Myocyte (in vitro differentiated cells): ENCODE data around the gene ZNF750. TPM values are rescaled to one million over a fixed set of nuclear protein-coding genes. Genes with fewer than 3 reads are reported as not detected.
A peak's percentile ranks its signal among the peaks of the same experiment; 100 is the strongest.

Experiments
- DNase-seq: peaks from one replicate; pipeline ENCODE4 v3.0.0-alpha.2; 2012; ENCODE audit warnings: low read depth
- total RNA-seq: library from RNA; depleted of rRNA; stranded (reverse); fragments of >200 nt; gene quantifications from 2 replicates; pipeline ENCODE4 v1.2.3, GENCODE V29; 2014

ZNF750 gene
- total RNA-seq, 1 donor from 2014 or later = not detected

DNA sequence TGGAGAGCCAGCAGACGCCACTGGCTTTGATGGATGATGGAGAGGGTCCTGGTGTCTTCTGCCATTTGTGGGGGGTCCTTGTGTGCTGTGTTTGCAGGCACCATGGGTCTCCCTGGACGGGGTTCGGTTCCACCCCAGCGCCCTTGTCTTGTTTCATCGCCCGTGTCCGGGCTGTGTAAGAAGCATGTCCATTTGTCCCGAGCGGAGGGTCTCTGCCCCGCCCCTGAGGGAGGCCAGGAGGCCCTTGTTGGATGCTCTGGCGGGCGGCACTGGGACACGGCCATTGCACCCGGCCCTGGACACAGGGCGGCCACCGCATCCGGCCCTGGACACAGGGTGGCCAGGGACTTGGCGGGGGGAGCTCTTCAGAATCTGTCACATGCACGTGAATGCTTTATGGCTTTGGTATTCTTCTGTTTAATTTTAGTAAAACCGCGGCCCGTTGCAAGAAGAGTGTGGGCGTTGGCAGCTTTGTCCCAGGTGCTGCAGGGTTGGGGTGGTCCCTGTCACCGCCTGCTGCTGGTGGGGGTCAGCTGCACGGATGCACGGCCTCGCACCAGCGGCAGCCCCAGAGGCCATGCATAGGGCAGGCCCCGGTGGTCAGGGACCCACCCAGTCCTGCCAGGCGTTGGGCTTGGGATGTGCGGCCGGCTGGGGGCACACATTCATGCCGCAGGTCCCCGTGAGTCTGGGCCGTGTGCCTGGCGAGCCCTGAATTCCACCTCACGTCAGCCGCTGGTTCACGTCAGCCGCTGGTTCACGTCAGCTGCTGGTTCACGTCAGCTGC lies 21.0 kb upstream of the ZNF750 start:
- DNase-seq = no peak

DNA sequence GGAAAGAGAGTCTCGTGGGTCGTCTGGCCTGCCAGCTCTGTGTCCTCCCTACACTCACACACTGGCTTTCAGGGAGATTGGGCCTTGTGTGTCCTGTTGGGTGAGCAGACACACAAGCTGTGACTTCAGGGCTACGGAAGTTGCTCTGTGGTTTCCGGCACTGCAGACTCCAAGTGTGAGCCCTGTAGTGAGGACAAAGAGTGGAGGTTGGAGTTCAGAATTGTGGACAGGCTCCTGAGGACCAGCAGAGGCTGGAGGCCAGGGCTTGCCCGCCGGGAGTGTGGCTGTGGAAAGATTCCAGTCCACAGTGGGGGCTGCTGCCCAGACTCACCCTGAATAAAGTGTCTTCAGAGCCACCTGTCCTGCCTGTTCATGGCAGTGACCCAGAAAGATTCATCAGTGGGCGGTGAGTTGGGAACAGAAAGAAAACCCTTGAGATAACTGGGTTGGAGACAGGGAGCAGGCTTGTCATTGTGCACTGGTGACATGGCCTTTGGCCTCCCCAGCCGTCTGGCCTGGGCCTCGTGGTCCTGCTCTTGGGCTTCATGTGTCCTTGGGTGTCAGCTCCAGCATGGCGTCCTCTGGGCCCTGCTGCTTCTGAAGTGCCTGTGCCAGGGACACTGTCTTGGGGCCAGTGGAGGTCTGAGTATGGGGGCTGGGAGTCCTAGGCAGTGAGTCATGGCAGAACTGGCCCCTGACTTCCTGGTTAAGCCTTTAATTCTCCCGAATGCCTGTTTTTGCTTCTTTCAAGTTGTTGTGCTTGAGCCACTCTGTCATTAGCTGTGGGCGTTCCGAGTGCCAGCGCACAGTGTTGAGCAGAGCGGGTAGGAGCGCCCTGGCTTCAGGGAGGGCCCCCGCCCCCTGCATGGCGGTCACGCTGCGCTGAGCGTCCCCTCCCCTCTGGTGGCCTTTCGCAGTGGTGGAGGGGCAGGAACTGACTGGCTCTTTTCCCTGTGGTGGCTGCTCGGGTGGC lies 19.9 kb upstream of the ZNF750 start:
- DNase-seq = peak; percentile 93

DNA sequence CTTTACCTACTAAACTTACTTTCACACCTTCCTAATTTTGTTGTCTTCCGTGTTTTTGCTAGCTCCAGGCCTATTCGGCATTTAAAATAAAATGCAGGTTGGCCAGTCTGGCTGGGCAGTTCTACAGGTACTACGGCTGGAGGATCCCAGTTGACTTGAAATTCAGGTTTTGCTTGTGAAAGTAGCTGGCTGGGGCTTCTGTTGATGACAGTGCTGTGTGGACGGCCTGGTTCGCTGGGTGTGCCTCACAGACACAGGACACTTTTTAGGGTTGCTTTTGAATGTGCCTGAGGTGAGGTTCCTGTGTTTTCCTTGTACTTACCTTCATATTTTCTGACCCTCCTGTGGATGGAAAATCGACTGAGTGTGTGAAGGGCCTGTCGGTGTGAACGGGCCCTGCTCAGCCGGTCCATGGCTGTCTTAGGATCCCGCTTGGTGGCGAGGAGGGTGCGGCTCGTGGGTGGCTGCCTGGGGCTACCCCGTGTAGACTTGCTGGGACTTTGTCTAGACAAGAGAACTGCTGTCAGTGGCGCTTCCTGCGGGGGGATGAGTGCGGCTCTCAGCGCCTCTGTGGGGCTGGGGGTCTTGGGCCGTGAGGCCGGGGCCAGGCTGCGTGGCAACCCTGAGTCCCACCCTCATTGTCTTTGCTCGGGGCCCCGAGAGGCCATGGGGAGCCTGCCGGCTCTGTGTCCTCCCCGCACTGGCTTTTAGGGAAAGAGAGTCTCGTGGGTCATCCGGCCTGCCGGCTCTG lies 18.7 kb upstream of the ZNF750 start:
- DNase-seq = no peak

DNA sequence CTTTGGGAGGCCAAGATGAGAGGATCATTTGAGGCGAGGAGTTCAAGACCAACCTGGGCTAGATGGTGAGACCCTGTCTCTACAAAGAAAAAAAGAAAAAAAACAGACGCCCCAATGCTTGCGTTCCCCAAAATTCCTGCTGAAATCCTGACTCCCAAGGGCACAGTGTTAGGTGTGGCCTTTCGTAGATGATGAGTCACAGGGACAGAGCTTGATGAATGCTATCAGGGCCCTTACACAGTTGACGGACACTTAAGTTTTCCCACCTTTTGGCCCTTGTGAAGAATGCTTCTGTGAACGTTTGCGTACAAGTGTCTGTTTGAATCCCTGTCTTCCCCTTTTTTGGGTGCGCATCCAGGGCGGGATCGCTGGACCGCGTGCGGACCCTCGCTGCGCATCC lies 16.5 kb upstream of the ZNF750 start:
- DNase-seq = no peak

DNA sequence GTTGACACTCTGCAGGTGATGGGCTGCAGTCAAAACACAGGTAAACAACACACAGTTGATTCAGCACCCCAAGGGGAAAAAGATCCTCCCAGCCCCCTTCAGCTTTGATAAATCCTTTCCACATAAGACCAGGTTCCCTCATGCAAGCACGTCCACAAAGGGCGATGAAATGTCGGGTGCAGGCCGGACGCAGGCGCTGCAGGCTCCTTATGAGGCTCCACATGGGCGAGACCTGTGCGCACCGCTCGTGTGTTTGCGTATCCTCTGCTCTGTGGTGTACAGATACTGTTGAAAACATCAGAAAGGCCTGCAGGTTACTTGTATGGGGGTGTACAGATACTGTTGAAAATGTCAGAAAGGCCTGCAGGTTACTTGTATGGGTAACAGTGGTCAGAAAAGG lies 14.4 kb upstream of the ZNF750 start:
- DNase-seq = no peak

DNA sequence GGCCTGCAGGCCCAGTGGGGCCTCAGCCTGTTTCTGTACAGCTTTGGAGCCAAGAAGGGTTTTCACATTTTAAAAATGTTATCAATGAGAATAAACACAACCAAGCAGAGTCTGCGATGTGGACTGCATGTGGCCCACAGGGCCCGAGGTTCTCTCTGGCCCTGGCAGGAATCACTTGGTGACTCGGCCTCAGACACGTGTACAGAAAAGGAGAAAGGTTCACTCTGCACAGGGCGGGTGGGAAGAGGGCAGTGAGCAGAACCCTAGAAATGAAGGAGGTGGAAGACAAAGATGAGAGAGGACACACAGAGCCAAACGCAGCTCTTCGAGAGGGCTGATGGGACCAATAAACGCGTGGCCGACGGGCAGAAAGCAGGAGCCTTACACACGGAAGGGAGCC lies 11.6 kb upstream of the ZNF750 start:
- DNase-seq = no peak

DNA sequence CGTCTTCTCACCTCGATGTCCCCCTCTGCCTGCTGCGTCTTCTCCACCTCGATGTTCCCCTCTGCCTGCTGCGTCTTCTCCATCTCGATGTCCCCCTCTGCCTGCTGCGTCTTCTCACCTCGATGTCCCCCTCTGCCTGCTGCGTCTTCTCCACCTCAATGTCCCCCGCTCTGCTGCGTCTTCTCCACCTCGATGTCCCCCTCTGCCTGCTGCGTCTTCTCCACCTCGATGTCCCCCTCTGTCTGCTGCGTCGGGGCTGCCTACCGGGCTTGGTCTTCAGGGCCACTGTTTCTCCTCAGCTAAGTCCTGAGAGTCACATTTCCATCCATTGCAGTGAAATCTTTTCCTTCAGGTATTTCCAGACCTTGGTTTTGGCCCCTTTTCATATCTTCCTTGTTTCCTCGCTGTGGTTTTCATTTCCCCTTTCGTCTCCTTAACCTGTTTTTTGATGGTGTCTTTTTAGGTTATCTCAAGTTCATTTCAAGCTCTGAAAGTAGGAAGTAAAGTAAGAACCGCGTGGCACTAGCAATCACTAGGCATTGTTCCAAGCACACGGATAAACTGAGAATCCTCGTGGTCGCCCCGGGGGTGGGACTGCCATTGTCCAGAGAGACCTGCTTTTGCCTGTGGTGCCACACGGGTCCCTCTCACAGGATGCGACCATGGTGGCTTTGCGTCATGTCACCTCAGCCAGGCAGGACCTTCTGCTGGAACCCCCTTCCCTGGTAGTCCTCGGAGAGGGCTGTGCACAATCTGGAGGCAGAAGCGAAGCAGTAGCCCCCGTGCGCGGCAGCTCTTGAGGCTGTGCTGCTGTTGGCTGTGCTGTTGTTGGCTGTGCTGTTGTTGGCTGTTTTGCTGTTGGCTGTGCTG lies 9.5 kb upstream of the ZNF750 start:
- DNase-seq = no peak

DNA sequence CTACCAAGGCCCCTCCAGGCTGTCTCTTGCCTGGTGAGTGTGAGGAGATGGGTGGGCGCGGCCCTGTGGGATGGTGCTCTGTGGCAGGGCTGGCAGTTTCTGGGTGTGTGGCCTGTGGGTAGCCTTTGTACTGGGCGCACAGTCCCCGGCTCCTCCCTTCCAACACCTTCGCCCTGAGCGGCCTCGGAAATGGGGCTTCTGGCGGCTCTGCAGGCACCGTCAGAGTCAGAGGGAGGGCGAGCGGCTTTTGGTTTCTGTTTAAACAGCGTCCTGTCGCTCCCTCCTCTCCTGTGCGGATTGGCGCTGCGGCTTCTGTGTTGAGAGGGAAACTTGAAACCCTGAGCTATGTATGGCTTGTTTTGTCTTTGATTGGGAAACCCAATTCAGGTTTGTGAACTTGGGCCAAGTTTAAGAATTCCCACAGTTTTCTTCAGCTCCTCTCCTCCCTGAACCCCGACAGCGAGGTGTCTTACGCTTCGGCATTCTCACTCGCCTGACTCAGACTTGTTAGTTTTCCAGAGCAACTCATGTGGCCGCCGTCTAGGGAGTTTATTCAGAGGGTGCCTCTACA lies 8.3 kb upstream of the ZNF750 start:
- DNase-seq = peak; percentile 56

DNA sequence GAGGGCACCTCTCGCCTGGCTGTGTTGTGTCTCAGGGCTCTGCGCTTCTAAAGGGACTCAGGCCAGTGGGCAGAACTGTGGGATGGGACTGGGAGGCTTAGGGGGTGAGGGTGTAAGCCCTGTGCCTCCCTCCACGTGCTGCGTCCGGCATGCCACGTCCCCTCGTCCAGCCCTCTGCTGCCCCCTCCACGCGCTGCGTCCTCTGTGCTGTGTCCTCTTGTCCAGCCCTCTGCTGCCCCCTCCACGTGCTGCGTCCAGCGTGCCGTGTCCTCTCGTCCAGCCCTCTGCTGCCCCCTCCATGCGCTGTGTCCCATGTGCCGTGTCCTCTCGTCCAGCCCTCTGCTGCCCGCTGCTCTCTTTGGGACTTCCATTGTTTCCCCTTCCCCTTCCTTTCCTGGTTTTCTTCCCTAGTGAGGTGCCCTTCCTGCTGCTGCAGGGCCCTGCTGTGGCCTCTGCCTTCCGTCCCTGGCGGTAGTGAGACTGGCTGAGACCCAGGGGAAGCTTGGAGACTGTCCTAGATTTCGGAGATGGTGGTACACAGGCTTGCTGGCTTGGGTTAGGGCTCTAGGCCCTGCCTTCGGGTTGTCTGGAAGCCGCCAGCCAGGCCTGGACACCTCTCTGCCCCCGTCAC lies 6.4 kb upstream of the ZNF750 start:
- no peak for DNase-seq

DNA sequence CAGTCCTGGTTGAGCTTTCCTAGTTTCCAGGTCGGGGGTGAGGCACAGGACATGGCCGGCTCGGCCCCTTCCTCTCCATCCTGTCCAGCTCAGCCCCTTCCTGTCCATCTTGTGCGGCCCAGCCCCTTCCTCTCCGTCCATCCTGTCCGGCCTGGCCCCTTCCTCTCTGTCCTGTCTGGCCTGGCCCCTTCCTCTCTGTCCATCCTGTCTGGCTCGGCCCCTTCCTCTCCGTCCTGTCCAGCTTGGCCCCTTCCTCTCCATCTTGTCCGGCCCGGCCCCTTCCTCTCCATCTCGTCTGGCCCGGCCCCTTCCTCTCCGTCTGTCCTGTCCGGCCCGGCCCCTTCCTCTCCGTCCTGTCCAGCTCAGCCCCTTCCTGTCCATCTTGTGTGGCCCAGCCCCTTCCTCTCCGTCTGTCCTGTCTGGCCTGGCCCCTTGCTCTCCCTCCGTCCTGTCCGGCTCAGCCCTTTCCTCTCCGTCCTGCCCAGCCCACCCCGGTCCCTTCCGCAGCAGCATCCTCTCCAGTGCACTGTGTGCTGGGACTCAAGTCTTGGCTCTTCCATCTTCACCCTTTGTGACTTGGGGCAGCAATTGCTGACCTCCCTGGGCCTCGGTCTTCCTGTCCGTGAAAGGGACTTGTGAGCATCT lies 5.5 kb upstream of the ZNF750 start:
- DNase-seq = no peak

DNA sequence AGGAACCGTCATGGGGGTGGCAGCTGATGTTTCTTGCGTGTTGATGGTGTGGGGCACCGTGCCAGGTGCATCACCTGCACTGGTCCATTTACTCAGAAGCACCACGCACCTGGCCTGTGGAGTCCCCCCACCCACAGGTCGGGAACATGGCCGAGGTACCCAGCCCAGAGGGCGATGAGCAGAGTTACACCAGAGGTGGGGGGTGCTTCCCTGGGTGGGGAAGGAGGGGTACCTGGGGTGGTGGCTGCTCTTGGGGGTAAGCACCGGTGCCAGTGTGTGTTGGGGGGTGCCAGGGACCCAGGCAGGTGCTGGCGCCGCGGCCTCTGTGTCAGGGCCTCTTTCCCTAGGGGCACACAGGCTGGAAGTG lies 5.0 kb upstream of the ZNF750 start:
- no peak for DNase-seq

DNA sequence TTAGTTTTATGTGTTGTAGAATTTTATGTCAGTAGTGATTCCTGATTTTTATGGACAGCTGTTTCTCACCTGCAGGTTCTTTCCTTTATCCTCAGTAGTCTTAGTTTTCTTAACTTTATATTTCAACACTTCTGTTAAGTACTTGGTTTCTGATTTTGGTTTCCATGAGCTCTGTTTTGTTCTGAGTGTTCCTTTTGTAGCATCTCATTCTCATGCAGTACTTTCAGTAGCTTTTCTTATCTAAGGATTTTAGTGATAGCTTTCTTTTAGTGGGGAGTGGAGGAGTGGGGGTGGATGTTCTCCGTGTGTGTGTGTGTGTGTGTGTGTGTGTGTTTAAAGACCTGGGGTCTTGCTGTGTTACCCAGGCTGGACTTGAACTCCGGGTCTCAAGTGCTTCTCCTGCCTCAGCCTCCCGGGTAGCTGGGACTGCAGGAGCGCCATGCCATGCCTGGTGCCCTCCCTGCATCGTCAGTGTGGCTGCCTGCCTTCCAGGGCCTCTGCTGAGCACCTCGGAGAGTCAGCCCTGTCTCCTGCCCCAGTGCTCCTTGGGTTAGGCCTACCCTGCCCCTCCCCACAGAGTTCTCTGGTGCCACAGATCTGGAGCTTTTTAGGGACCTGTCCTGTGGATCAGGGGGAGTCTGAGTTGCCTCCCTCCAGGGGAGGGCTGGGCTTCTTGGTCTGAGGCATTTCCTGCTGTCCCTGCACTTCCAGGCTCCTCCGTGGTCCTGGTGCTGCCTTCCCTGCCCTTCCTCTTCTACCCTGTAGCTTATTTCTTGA lies 4.3 kb upstream of the ZNF750 start:
- DNase-seq = no peak

DNA sequence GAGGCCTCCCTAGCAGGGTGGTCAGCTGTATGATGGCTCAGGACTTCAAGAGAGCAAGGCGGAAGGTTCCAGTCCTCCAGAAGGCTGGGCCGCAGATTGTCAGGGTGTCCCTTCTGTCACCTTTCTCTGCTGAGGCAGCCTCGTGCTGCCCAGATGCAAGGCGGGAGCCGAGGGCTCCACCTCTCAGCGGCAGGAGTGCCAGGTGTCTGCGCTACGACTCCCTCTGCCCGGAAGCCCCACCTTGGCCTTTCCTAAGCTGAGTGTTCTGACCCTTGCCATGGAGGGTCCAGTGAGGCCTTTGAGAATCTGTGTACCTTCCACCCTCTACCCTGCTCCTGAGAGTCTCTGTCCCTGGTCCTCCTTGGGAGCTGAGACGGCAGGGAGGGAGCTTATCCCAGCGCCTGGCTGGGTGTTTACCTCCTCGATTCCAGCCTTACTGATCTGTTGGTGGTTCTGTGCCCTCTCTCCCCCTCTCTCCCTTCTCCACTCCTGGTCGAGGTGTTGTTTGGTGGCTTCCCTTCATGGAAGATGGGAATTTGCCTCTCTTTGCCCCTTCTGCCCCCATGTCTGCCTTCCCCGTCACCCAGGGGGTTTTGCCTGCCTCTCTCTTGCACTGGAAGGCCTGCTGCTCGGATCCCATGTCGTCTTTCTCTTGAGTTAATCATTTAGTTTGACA lies 2.2 kb upstream of the ZNF750 start:
- no peak for DNase-seq

DNA sequence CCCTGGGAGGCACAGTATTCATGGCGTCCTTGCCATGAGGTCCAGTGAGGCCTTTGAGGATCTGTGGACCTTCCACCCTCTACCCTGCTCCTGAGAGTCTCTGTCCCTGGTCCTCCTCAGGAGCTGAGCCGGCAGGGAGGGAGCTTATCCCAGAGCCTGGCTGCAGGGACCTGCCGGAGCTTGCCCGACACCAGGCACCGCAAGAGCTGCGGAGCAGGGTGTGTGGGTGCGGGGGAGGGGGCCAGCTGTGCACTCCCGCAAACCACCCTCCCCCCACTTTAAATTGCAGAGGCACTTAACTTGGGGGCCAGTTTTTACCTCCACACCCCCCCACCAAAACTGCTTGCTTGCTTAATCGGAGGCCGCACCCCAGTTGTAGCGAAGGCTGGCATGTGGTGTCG lies 609 bp upstream of the ZNF750 start:
- DNase-seq = no peak

DNA sequence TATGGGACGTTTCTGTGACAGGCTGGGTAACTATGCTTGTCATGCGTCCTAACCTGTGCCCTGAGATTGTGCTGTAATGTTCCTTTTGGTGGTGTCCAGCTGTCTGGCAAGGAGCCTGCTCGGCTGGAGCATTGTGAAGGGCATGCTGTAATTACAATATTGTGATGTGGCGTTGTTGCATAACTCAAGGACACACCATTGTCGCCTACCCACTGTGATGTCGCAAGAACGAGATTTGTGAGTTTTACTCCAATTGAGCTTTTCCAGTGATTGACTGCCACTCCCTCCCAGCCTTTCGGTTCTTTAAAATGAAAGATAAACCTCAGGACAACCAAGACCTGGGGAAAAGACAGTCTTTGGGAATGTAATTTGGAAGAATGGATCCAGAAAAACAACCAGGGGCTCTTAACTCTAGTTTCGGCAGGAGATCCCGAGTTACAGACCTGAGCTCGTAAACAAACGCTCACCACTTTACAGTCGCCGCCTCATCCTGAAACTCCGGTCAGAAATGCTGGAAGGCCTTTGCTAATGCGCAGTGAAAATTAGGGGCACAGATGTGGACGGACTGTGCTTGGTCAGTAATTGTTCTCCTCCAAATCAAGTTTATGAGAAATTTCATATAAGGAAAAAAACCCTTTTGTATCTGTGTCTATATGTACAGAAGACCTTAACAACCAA lies 1.3 kb downstream of the ZNF750 start:
- DNase-seq = peak; percentile 35

DNA sequence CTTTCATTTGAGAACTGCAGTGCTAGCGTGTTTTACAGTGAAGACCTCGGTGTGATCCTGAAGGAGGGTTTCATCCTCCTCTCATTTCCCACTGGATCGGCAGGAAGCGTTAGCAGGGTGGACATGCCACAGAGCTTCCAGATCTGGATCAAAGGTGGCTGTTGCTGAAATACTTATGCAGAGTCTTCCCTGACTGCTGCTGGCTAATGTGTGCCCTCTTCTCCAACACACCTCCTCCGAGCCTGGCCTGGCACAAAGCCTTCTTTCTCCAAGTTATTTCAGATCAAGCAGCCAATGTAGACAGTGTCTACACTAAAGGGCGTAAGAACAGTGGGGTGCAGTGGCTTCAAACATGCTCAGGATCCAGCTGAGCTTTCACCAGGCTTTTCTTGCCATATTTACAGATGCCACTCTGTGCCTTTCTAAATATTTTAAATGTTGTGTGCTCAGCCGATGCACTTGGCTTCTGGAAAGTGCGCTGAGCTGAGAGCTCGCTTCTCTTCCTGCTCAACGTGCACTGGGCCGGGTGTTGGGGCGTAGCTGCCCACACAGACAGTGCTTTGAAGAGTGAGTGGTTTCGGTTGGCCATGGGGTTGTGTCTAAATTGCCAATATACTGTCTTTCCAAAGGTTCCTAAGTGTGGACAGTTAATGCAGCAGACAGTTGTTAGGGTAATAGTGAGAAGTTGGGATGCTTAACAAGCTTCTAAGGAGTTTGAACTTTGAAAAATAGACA lies 2.1 kb downstream of the ZNF750 start:
- DNase-seq = peak; percentile 41
